ENCODE results near the gene MTMR6.

MTMR6 gene

DNA sequence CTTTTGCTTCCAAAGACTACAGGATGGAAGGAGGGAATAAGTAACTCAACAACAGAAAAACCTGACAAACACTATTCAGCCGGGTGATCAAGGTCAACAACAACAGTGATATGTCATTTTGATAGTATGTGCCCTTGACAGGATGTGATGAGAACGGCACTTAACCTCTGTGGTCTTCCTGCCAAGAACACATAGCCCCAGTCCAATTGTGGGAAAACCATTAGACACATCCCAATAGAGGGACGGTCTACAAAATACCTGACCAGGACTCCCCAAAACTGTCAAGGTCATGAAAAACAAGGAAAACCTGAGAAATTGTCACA is 72.1 kb downstream of the MTMR6 start:
- DNase-seq (ENCODE audit: low read depth): no peak

DNA sequence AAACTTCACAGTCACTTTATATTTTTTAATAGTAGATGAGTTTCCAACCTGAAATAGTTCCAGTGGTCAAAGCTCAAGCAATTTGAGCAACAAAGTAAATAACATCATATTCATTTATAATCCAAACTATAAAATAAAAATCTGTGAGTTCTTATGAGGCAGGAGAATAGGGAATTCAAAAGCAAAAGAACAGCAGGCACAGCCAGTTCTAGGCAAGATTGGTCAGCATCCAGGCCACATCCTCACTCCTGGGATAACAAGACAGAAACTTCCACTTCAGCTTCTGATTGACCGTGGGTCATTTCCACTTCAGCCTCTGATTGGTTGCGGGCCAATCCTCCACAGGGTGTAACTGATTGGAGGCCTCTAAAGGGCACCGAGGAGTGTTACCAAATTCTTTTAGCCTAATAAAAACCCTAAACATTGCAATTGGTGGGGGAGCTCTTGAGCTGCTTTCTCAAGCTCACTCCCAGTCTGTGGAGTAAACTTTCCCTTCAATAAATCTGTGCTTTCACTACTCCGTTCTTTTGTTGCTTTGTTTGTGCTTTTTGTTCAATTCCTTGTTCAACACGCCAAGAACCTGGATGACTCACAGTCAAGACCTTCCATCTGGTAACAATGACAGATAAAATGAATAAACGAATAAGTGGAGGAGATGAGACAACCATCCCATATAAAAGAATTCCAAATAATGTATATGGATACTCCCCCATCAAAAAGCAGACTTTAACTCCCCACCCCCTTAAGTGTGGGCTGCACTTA is 72.6 kb downstream of the MTMR6 start:
- no peak for DNase-seq (ENCODE audit: low read depth)

DNA sequence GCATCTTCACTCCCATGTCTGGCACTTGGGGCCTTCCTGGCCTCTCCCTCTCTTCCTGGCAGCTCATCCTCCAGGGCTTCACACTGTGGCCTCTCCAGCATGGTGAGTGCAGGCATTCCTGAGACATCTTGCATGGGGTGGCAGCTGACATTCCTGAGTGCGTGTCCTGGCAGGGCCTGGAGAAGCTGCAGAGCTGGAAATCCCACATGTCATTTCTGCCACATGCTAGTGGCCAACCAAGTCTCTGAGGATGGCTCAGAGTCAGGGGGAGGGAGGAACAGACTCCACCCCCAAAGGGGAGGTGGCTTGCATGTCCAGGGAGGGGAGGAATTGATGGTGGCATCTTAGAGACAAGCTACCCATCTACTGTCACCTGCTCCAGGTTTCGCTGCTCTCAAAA is 73.6 kb downstream of the MTMR6 start:
- no peak for DNase-seq (ENCODE audit: low read depth)

DNA sequence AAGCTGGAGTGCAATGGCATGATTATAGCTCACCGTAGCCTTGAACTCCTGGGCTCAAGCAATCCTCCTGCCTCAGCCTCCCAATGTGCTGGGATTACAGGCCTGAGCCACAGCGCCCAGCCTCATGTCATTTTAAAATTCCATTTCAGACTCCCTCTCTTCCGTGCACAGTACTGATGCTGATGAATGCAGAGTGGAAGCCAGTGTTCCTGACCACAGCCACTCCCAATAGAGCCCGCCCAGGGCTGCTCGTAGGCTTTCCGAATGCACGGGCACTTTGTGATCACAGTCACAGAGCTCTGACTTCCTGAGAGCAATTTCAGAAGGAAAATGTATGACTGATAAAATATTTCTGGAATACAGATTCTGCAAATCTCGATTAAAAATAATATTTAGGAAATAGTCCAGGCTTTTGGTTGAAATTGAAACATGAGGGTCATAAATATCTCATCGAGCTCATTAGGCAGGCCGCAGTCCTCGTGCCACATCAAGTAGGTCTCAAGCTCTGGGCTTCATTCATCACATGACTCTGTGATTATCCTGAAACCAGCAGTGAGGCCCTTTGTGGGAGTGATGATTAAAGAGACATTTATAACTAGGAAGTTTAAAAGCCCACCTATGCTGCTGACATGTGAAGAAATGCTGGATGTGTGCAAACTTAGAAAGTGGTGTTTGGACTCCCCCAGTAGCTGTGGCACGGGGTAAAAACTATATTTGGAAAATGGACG is 76.3 kb downstream of the MTMR6 start:
- DNase-seq (ENCODE audit: low read depth): no peak

DNA sequence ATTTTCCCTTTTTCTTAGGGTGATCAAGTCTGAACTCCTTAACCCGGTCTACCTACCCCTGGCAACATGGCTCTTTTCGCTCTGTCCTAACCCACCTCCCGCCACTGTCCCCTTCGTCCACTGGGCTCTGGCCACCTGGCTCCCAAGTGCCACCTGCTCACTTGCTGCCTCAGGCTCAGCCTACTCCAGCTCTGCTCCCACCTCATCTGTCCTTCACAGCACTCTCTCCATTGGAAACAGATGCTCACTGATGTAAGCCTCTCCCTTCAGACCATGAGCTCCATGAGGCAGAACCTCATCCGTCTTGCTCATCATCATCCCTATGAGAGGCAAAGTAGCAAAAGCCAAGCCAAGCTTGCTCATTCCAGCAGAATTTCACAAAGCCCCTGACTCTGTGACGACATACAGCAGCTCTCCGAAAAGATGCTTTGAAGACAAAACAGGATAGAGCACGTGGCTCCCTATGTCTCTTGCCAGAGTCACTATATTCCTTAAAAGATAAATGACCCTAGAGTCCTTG is 79.9 kb downstream of the MTMR6 start:
- no peak for DNase-seq (ENCODE audit: low read depth)

DNA sequence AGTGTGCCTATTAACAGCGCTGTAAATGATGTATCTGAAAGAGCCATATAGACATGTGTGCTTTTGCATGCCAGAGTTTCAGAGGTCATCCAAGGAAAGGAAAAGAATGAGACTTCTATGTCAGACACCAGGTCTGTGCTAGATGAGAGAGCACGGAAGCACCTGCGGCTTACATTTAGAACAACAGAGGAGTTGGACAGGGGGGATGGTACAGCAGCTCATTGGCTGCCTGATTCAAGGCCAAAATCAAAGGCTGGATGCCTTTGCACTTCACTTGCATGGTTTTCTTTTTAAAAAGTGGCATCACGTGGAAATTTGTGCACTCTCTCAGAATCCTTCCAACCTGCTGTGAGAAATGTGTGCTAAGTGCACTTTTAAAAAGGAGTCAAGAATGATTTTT is 82.4 kb downstream of the MTMR6 start:
- DNase-seq (ENCODE audit: low read depth): no peak

DNA sequence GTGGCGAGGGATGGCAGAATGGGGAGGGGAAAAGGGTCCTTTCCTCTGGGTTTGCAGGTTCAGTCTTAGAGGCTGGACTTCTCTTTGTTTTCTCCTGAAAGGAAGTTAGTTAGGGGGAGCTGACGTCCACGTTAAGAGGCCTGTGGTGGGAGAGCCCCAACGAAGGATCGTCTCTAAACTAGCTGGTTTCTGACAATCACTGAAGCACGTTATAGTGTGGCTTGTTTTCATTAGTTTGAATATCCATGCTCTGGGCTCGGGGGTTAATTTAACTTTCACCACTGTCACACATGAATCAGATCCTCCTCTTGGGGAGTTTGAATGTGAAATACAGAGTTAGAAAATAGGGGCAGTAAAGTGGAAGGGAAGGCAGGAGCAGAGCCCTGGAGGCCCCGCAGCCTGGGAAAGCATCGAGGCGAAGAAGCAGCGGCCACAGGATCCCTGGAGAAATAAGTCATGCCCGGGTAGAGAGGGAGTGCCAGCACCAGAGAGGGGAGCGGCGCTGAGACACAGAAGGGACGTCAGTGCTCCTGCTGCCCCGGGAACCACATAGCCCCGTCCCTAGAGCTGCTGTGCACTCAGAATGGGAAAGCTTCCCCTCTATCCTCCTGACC is 84.1 kb downstream of the MTMR6 start:
- DNase-seq (ENCODE audit: low read depth): no peak

DNA sequence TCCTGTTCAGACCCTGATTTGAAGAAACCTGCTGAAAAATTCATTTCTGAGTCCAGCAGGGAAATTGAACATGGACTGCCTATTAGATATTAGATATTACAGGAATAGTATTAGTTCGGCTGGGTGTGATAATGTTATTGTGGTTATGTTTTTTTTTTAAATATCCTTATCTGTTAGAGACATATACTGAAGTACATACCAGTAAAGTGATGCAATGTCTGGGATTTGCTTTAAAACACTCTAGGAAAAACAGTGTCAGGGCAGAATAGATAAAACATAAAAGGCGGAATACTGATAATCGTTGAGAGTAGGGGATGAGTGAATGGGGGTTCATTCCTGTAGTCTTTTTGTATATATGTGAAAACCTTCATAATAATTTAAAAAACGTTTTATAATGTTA is 86.5 kb downstream of the MTMR6 start:
- DNase-seq (ENCODE audit: low read depth): no peak

DNA sequence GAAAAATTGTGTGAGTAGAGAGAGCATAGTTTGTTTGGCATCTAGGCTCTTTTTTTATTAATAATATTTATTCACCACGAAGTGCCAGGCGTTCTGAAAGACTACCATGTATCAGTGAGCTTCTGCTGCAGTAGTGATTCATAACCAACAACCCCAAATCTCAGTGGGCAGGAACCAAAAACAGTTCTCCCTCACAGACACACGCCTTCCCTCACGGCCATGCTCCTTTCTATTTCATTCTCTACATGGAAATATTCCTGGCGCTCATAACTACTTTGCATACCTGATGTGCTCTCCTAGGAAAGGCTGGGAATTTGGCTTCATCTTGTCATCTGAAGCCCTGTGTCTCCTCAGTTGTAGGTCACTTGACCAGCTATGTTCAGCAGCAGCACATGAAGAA is 88.6 kb downstream of the MTMR6 start:
- no peak for DNase-seq (ENCODE audit: low read depth)

DNA sequence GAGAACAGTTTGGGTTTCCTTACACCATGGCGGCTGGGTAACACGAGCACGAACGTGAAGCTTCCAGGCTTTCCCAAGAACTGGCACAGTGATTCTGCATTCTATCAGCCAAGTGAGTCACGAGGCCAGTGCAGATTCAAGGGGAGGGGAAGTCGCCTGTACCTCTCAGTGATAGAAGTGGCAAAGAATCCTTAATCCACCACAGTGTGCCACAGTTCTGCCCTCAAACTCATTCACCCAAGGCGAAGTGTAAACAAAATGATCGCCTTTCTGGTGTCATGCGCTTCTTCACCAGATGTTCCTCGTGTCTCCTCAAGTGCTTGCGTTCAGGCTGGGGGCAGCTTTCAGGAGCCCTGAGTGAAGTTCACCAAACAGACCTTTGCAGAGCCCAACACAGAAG is 90.3 kb downstream of the MTMR6 start:
- DNase-seq (ENCODE audit: low read depth): no peak
